T follicular helper cell (primary cell): Measurements from ENCODE around the gene MED27.
"Not testable (repeated sequence)": the region's sequence is repeated elsewhere in the genome, so short reads cannot be mapped to it uniquely, and the experiment has no call there.

ENCODE experiments used
- DNase-seq: peaks from one replicate; pipeline ENCODE4 v3.0.0-alpha.2; 2020; ENCODE audit warnings: low read depth

MED27 gene

DNA sequence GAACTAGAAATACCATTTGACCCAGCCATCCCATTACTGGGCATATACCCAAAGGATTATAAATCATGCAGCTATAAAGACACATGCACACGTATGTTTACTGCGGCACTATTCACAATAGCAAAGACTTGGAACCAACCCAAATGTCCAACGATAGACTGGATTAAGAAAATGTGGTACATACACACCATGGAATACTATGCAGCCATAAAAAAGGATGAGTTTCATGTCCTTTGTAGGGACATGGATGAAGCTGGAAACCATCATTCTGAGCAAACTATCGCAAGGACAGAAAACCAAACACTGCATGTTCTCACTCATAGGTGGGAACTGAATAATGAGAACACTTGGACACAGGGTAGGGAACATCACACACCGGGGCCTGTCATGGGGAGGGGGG, 158.0 kb downstream of the MED27 start:
- DNase-seq: not testable (repeated sequence)

DNA sequence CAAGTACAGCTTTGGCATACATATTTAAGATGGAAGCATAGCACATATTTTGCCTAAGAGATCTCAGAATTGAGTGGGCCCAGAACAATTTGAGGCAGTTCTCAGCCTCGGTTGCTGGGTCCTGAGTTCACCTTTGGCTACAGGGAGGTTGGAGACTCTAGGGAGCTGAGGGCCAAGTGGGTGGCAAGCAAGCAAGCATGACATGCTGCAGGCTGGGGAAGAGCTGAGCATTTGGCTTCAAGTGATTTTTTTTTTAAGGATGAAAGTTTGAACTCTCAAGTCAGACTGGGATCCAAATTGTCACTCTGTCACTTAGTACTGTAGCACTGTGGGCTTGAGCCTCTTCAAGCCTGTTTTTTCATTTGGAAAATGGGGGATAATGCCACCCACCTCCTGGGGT, 160.5 kb downstream of the MED27 start:
- DNase-seq: no peak

DNA sequence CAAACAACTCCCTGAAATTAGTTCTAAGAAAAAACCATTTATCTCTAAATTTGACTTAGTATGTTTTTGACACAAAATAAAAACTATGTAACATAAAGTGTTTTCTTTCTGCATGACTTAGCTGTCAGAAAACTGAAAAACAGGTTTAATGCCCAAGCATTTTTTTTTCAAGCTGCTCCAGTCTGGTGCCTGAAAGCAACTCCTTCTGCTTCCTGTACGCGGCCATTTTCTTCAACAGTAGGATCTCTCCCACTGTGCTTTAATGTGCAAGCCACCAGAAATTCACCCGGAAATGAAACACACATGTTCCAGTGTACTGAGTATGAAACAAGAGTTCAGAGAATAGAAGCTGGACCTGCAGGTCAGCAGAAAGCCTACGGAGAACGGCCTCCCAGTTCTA, 161.2 kb downstream of the MED27 start:
- DNase-seq: no peak

DNA sequence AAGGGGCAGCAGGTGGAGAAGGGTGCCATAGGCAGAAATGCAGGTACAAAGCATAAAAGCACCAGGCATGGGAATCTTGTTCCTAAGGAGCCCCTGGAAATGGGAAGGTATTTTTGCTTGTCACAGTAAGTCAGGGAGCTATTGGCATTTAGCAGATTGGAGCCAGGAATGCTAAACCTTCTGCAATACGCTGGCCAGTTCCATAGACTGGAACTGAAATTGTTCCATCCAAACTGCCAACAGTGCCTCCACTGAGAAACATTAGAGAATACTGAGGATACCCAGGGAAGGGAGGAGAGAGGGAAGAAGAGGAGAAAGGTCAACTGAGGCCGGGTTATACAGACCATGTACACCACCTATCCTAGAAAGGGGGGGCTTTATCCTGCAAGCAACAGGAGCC, 162.7 kb downstream of the MED27 start:
- DNase-seq: no peak

DNA sequence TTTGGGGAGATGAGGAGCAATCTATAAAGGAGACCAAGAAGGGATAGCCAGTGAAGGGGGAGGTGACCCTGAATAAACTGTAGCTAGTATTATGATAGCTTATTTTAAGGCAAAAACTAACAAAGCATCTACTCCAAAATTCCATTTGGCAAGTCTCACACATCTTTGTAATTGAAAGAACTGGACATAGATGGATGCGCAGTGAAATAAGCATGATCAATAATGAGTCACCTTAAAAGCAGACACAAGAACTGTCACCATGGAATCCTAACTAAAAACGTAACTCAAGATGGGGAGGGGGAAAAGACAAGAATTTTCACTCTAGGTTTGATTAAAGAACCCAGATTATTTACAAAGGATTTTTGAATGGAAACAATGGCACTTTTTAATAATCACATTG, 164.5 kb downstream of the MED27 start:
- no peak for DNase-seq

DNA sequence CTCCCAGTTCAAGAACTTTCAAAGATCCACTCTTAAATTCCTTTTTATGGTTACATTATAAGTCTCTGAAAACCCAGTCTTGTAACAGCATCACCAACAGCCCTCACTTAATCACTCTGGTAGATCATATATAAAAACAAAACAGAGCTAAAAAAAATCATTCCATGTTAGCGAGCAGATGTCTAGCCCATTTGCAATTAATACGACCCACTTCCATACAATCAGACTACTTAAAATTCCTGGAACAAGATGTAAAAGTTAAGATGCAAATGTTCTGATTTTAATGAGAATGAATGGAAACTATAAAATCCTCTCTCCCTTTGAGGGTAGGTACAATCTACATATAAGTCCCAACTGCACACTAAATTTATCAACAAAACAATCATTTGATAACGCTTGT, 167.0 kb downstream of the MED27 start:
- DNase-seq: no peak

DNA sequence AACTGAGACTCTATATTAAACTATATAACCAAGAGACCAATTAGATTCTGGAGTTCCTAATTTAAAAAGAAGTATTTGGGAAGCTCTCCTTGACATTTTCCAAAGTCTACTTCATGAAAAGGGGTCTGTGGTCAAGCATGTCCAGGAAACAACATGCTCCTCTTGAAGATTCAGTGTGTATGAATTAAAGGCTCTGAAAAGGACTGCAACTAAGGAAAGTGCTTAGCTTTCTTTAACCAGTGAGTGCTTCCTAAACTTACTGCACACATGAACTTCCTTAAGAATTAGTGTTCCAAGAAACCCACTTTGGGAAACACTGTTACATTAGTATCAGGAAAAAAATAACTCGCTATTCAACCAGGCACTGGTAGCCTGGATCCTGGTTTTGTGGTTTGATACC, 167.6 kb downstream of the MED27 start:
- DNase-seq: no peak

DNA sequence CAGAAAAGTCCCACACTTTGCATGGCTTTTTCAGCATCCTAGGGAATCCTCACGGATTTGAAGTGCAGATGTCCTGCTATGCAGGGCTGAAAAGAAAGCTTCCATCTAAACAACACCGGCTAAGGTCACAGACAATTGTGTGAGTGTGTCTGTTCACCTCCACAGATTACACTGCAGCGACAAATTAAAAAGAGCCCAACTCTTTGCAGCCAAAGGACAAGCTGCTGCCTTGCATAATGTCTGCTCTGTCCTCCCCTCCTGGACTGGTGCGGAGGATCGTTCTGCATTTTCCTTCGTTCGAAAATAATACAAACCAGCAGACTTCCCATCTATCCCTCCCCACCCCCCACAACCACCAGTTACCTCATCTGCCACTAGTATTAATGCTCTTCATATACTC, 169.1 kb downstream of the MED27 start:
- DNase-seq: no peak

DNA sequence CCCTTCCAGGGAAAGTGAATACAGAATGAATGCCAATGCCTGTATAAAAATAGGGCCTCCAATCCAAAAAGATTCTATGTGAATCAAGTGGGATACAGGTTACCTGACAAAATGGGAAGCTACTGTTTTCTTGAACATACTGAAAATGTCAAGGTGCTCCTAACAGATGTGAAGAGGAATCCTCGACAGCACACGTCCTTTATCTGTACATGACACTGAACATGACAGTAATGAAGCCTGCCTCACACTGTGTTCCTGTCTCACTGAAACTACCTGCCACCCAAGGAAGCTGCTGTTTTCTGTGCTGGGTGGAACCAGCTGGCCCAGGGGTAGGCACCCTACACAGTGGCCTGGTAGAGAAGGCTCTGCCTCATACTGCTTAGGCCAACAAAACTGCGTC, 174.5 kb downstream of the MED27 start:
- DNase-seq: no peak

DNA sequence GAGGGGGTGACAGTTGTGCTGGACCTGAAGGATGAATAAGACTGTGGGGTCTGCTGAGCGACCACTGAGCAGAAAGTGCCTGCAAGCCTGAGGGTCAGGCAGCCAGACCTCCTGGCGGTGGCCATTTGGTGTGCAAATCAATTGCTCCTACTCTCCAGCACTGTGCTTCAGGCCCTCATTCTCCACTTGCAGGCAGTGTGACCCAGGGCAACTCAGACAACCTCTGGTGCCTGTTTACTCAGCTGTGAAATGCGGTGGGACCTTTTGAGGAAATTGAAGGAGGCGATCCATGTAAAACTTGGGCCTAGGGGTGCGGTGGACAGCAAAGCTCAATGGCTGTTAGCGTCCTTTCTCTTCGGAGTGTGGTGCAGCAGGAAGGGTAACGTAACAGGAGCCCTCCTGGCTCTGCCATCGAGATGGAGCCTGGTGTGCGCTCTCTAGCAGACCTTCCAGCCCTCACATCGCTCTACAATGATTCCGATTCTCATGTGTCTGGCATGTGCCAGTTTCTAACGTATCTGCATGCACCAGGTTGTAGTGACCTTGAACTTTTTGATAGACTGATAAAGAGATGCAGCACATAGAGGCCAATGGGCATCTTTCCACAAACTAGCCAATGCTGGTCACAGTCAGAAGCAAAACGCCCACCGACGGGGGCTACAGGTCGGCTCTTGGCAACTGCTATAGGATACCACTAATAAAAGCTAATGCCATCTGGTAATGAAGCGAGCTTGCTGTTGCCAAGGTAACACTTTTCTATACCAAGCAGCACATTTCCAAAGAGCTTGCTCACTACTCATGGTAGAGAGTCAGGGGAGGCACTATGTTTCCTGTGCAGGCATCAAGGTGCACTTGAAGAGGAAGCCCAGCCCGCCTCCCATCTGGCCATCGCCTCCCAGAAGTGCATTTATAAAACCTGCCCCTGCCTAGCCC, 180.1 kb downstream of the MED27 start:
- no peak for DNase-seq

DNA sequence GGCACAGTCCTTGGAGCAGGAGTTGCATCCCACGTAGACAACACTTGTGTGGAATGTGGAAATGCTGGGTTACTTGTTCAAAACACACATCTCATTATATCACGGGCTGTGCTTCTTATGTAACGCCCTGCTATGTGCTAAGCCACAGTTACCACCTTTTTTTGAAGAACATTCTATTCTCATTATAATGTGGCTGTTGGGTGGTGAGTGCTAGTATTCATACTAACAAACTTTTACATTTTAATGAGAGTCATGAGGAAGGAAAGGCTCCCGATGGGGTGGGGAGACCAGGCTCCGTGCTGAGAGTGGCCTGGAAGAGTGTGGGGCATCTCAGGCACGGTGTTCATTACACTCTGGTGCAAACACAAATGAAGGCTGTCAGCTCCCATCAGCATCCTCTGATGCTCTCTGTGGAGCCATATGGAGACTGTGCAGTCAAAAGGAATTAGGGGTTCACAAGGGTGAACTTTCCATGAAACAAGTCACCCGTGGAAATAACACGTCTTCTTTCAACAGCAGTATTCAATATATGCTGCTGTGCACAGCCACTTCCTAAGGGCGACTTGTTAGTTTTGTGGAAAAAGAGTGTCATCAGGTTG, 186.7 kb downstream of the MED27 start:
- no peak for DNase-seq

DNA sequence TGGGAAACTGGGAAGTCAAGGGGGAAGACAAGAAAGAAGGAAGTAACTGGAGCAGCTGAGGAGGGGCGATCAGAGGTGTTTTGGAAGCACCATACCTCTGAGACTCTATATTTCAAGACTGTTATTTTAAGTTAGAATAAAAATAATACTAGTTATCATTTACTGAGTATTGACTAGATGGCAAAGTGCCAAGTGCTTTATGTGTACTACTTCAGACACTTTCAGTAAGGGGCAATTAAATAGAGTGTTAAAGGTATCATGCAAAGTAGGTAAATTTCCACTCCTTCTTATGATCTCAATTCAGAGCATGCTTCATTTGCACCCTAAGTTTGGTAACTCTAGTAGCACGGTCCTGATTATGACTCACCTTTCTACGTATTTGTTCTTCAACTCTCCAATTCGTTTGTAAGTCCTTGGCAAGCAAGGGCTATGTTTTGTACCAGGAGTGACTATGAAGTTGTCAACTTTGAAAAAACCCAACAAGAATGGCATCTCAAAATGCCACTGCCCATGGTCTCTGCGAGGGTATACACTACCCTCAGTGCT, 187.4 kb downstream of the MED27 start:
- DNase-seq: no peak

DNA sequence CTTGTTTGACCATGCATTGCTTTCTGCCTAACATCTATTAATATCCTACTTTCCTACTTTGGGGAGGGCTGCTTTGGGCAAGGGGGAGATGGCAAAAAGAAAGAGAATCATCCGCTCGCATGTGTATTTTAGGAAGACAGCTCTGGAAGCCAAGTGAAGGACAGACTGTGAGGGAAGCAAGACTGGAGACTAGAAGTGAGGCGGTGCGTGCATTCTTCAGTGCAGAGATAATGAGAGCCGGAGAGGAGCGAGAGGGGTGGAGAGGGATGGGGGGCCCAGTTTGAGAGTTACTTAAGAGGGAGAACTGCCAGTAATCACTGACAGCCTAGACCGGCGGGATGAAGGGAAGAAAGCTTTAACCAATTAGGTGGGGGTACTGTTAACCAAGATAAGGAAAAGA, 188.1 kb downstream of the MED27 start:
- no peak for DNase-seq

DNA sequence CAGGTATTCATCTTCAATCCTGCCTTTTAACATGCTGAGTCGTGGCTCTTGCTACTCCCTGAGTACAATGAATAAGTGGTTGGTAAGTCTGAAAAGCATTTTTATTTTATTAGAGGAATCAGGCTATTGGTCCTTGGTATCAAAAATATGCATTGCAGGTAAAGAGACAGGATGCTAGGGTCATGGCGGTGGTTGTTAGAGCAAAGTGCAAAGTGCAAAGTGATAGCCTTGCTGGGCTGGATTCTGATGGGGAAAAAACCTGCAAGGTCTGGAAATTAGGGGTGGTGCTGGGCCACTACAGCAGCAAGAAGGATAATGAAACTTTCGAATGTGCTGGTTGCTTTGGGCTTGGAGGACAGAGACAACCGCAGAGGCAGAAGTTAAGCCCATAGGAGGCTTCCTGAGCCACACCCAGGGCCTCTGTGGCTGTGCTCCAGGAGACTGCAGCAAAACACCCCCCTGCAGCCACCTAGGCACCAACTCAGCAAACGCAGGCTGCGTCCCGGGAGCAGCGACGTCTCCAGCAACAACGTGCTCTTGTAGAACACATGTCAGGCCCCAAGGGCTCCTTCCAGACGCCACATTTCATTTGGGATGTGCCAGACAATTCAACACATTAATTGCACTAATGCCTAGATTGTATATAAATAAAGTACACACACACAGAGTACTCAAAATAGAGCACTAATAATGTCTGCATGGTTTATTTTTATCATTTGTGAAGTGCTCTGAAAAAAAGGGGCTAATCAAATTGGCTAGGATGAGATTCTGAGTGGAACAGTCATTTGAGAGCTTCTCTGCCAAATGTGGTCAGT, 190.0 kb downstream of the MED27 start:
- no peak for DNase-seq

DNA sequence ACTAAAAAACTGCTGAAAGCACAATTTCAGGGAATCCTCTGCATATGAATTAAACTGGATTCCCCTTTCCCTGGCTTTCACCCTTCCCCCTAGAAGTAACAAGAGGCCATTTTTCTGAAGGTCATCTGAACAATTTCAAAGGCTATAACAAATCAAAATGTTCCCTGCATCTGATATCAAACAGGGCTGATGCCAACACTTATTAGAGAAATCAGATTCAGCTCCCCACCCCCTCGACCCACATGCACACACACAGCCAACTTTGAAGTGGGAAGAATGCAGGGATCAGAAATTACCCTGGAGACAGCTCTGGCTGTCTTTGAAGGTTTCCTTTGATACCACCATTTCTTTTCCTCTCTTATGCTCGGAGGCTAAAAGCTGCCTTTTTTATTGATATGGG, 190.7 kb downstream of the MED27 start:
- no peak for DNase-seq

DNA sequence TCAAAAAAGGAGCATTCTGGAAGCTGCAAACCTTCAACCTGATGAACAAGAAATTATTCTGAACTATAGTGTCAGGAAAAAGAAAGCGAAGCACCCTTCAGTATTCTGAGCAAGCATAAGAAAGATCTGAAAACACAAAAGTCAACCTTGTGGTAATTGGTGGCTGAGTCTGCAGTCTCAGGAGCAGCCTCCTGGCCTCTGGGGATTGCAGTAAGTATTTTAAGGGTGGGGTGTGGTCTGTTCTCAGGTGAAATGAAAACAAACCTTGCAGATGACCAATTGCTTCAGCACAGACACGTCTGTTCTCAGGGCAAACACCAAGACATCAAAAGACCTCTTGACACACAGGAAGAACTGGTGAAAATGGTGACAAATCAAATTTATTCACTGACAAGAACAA, 192.0 kb downstream of the MED27 start:
- DNase-seq: no peak

DNA sequence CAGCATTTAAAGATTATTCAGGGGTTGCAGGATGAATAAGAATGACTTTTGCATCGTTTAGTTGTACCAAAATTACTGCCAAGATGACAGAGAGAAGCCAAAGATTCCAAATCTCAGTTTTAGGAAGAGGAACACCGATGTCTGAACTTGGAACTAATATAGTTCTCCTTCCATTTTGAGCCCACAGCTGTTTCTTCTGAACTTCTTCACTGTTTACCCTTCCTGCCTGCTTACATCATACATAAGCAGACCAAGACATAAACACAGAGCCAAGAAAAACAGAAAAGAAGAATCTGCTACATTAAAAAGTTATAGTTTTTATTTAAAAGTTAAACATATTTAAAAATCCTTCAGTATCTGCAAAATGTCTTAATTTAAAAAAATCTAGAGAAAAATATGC, 192.8 kb downstream of the MED27 start:
- no peak for DNase-seq

DNA sequence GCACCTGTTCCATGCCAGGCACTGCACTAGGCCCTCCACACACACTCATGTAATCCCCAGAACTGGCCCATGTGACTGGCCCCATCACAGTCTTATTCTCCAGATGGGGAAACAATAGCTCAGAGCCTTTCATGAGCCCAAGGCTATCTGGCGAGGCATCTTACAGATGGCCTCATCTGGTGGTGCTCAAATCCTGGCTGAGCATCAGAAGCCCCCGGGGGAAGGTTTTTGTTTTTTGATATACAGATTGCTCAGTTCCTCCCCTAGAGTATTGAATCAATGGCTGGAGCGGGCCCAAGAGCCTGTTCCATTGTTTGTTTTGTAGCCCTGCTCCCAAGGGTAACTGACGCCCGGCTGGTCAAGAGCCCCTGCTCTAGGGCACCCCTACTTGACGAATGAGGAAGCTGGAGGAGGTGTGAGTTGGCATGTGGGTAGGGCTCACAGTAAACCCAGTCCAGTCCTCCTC, 194.5 kb downstream of the MED27 start:
- DNase-seq: no peak

DNA sequence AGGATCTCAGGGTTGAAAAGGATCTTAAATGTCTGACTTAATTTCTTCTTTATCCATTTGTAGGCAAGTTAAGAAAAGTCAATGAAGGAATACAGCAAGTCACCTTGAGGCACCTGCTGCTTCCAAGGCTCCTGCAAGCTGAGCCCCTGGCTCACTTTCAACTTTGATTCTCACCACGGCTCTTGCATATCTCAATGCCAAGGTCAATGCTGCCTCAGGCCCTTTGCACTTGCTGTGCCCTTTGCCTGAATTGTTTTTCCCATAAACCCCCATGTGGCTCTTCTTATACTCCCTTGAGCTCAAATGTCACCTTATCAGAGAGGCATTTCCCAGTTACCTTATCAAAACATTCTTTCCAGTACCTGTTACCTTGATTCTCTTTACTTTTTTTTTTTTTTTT, 195.4 kb downstream of the MED27 start:
- DNase-seq: no peak

DNA sequence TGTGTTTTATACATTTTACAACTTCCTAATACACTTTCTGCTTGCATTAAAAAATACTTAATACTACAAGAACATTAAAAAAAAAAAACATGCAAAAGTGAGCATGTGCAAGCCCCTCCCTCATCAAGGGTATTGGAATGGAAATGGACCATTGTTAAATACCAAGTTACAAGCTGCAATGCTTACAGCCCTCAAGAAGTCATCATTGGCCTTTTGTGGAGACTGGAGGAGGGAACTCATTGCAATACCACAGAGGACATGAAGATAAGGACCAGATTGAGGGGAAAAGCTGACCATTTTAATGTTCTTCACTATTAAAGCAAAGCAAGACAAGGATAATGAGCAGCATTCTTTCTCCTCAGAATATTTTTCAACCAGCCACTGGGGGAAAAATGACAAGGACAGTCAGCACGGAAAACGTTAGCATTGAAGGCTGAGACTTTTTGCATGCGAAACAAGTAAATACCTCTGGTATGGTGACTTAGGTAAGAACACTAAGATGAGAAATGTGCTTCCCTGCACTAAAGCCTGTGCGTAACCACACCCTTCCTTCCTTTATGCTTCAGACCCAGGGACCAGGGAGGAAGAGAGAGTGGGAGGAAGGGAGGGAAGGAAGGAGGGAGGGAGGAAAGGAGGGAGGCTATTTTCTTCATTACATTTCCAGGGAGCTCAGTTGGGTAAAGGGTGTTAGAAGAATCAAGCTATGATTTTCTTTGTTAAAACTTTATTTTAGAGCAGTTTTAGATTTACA, 198.7 kb downstream of the MED27 start:
- no peak for DNase-seq

DNA sequence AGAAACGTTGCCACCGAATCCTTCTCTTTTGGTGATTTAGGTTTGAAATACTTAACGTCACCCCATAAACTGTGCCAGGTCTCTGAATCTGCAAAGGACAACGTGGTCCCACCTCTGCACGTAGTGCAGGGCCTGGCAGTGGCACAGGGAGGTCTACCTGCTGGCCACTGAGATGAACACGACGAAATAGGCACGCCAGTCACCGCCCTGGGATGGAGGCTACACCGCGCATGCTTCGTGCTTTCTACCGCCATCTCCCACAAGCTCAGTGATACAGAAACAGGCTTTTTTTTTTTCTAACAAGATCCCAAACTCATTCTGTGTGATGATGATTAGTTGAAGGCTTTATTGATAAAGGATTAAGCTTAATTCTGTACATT, 199.8 kb downstream of the MED27 start:
- DNase-seq: no peak
